GM06990 (cell line): Measurements from ENCODE around the gene MROH2A.

ENCODE experiments used
- DNase-seq: peaks from one replicate; pipeline ENCODE4 v3.0.0-alpha.2; 2011; ENCODE audit not compliant: insufficient read length; ENCODE audit errors: extremely low read depth
- H3K27me3 ChIP-seq: replicated peaks from 2 replicates; pipeline ENCODE4 v1.6.0; 2011; ENCODE audit warnings: low read length; ENCODE audit not compliant: control insufficient read depth, insufficient read depth
- H3K36me3 ChIP-seq: 2 replicates; pipeline ENCODE4 v1.5.1; 2011; ENCODE audit warnings: low read length; ENCODE audit not compliant: control insufficient read depth, insufficient read depth
- H3K4me3 ChIP-seq: replicated peaks from 2 replicates; pipeline ENCODE4 v1.5.1; 2011; ENCODE audit warnings: low read depth, mild to moderate bottlenecking, control low read depth, low read length
- CTCF ChIP-seq: IDR thresholded peaks from 2 replicates; pipeline ENCODE4 v1.5.1; 2011; ENCODE audit warnings: low read length, control low read depth, mild to moderate bottlenecking, inconsistent platforms; ENCODE audit not compliant: insufficient read depth, poor library complexity, severe bottlenecking

The MROH2A gene

GRCh38 chr2:233799716-233800115 is 21.6 kb downstream of the MROH2A start:
- Histone ChIP-seq H3K36me3 (no peaks in the 10 kb centered on the region), H3K4me3 (no peak overlapping the region)
- TF ChIP-seq CTCF, result no peak

GRCh38 chr2:233800208-233800607 is 22.1 kb downstream of the MROH2A start:
- no peak overlapping the region for H3K4me3 ChIP-seq
- no peaks in the 10 kb centered on the region for H3K36me3 ChIP-seq
- no peak for TF ChIP-seq CTCF
- no peak for DNase-seq
- H3K27me3 ChIP-seq, result no peaks in the 10 kb centered on the region; the same call in 1 of the 2 replicates

More at GRCh38 chr2:233799716-233800115, 21.6 kb downstream of the MROH2A start:
- H3K27me3 ChIP-seq, result no peaks in the 10 kb centered on the region; the same call in 1 of the 2 replicates
- DNase-seq, result no peak

GRCh38 chr2:233801357-233802131 is 23.4 kb downstream of the MROH2A start:
- TF ChIP-seq CTCF, result no peak
- H3K27me3 ChIP-seq, result no peaks in the 10 kb centered on the region; the same call in 1 of the 2 replicates
- no peak overlapping the region for H3K4me3 ChIP-seq
- no peaks in the 10 kb centered on the region for H3K36me3 ChIP-seq
- DNase-seq, result no peak

- no peaks in the 10 kb centered on the region for H3K36me3 ChIP-seq
- no peak for DNase-seq
- no peak overlapping the region for H3K4me3 ChIP-seq
- no peak for TF ChIP-seq CTCF
- H3K27me3 ChIP-seq, result no peaks in the 10 kb centered on the region; the same call in 1 of the 2 replicates
Observed at GRCh38 chr2:233802132-233802815, 24.1 kb downstream of the MROH2A start.

GRCh38 chr2:233803292-233803911 is 25.3 kb downstream of the MROH2A start:
- Histone ChIP-seq H3K4me3 (no peak overlapping the region), H3K27me3 (no peaks in the 10 kb centered on the region; the same call in 1 of the 2 replicates), H3K36me3 (no peaks in the 10 kb centered on the region)
- no peak for TF ChIP-seq CTCF
- no peak for DNase-seq
